NCI-H146 (cell line): ENCODE data around the gene HDAC9.

Experiments
- DNase-seq: peaks from one replicate; lab custom pipeline; 2025; lab: John Stamatoyannopoulos, UW

The HDAC9 gene

DNA sequence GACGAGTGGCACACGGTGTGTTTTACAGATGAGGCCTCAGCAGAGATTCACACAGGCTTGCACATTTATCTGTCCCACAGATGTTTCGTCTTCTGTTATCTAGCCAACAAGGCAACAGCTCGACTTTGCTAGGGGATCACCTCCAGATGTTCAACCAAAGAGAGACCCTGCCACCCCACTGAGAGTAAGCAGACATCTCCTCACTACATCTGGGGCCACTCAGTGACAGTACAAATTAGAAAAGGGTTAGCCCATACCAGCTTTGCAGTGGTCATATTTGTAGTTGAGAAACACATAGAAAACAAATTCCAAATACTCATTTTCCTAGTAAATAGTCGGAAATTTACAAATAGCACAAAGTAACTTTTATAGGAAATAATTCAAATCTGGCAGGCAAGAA is 164.2 kb downstream of the HDAC9 start:
- no peak for DNase-seq

GRCh38 chr7:18663321-18663720 is 167.8 kb downstream of the HDAC9 start:
- DNase-seq, result no peak

DNA sequence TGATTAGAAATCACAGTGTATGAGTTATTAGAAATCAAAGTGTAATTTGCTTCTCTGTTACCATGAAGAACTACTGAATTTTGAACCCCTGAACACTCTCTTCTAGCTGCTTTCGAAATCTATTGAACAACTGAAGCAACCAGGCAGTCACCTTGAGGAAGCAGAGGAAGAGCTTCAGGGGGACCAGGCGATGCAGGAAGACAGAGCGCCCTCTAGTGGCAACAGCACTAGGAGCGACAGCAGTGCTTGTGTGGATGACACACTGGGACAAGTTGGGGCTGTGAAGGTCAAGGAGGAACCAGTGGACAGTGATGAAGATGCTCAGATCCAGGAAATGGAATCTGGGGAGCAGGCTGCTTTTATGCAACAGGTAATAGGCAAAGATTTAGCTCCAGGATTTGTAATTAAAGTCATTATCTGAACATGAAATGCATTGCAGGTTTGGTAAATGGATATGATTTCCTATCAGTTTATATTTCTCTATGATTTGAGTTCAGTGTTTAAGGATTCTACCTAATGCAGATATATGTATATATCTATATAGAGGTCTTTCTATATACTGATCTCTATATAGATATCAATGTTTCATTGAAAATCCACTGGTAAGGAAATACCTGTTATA is 170.7 kb downstream of the HDAC9 start:
- peak; percentile 62 for DNase-seq

DNA sequence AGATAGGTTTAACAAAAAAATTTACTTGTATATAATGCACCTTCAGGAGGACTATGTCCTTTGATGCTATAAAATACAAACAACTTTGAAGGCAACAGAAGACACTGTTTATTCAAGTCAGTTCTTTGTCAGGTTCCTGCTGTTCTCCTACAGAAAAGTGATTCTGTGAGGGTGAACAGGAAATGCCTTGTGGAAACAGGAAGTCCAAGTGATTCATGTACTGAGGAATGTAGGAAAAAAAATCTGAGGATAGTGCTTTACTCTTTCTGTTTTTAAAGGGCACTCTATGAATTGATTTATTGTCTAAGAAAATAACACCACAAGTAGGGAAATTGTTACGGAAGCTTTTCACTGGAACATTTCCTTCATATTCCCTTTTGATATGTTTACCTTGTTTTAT is 171.9 kb downstream of the HDAC9 start:
- DNase-seq, result no peak

DNA sequence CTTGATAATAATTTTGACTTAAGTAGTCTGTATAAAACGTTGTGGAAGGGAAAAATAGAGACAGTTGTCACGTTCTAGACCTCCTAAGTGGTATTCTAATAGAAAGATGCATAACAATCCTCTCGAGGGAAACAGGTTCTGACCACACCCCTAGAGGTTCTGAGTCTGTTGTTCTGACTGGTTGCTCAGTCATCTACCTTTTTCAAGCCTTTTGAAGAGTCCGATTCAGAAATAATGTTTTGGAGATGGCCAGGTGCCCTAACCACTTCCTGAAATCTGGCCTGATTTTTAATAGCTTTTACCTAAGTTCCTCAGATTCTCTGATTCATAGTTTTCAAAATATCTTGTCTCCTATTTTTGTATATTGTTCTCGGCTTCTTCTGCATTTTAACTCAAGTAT is 175.6 kb downstream of the HDAC9 start:
- DNase-seq, result no peak

DNA sequence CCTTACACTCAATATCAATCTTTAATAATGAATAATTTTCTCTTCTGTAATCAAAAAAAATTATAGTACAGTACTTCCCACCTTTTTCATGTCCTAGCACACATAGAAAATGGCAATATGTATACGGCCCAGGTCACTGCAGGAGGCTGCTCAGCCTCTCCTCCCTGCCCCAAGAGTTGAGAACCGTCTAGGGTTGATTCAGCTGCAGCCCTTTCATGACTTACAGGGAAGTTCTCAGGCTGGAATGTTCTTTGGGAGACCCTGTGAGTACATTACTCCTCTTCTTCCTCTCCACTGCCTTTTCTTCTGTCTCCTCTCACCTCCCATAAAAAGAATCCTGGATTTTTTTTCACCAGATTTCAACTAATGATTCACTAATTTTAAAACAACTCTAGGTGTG is 180.0 kb downstream of the HDAC9 start:
- DNase-seq, result no peak

DNA sequence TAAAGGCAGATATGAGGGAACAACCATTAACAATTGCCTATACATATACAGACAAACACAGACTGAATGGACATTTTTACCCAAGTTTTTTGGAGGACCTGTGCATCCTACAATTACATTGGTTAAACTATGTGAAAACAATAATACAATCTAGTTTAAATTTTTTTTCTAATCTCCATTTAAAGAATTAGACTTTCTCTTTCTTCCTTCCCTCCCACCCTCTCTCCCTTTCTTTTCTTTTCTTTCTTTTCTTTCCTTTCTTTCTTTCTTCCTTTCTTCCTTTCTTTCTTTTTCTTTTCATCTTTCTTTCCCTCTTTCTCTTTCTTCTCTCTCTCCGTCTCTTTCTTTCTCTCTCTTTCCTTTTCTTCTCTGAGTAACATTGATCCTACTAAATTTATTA is 183.7 kb downstream of the HDAC9 start:
- no peak for DNase-seq

- DNase-seq, result no peak
Measured at GRCh38 chr7:18680576-18680975, 185.0 kb downstream of the HDAC9 start.

- DNase-seq, result no peak
Measured at GRCh38 chr7:18684916-18685315, 189.4 kb downstream of the HDAC9 start.

DNA sequence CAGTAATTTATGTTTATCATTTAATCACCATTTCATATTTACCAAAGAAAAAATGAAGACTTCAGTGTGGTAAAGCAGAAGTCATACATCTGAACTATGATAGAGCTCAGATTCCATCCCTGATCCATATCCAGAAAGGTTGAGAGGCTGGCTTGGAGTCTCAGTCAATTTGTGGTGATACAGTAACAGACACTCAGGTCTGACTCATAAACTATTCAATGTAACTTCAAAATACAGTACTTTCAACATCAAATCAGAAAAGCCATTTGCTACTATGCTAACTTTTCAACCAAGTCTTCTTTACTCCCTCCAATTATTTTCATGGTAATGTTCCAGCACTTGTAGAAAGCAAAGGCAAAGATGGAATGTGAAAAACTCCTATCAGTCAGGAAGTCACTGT is 190.4 kb downstream of the HDAC9 start:
- DNase-seq, result no peak

GRCh38 chr7:18689551-18689950 is 194.0 kb downstream of the HDAC9 start:
- no peak for DNase-seq

DNA sequence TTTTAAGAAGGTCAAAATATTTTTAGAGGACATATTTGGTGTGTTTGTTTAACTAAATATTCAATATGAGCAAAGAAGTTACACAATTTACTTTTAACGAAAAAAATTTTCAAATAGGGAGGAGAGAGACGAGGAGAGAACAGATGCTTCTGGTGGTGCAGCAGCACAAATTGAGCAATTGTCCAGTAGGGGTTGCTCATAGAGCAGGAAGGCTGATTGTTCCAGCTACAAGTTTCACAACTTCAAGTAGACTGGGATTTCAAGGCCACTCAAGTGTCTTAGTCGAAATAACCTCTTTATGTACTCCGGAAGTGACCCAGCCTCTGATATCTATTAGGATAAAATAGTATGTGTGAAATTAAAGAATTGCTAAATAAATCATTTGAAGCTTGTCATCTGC is 197.9 kb downstream of the HDAC9 start:
- DNase-seq, result no peak

- DNase-seq, result no peak
Measured at GRCh38 chr7:18693816-18694215, 198.3 kb downstream of the HDAC9 start.

DNA sequence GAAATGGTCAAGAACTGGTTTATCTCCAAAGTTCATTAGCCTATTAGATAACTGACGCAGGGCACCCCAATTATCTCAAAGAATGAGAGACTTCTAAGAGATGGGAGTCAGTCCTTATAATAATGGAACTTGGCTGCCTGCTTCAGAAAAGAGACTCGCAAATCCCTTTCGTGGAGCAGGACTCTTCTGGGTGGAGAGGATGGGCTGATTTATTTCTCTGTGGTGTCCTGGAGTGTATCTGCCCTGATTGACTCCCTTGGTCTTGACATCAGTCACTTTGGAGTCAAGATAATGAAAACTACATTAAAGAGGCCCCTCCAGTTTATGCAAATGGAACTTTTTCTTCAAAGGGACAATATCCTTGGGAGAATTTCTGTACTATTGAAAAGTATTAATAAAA is 198.9 kb downstream of the HDAC9 start:
- no peak for DNase-seq

GRCh38 chr7:18694911-18695310 is 199.4 kb downstream of the HDAC9 start:
- no peak for DNase-seq

GRCh38 chr7:18698258-18698734 is 202.7 kb downstream of the HDAC9 start:
- DNase-seq, result no peak

- no peak for DNase-seq
Measured at GRCh38 chr7:18700147-18700546, 204.6 kb downstream of the HDAC9 start.

DNA sequence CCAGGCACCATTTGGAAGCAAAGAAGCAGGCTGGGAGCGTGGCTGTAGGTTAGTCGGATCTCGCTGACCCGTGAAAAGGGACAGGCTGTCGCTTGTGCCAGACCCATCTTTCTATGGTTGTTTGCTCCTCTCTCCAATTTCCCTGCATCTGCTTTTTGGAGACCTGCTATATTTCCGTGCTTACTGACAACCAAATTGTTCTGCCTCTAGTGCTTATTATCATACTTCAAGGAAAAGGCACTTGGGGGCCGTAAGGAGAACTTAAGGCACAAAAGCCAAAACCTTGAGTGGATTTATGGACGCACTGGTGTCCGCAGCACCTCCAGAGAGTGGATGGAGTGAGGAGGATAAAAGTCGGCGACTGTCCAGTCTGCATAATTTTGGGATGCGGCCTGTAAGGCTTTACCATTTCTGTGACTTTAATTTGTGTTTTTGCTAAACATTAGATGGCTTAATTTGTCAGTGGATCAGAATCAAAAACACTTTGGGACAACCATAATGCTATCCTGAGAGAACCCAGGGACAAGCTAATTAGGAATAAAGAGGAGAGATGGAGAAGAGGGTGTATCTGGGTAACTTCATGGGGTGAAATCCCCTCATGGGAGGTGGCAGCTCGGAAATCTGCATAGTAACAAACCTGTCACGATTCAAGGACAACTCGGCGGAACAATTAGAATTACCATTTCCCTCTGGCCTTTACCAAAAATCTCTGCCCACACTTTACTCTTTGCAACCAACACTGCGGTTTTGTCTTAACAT is 206.7 kb downstream of the HDAC9 start:
- no peak for DNase-seq

- no peak for DNase-seq
Measured at GRCh38 chr7:18703685-18704084, 208.1 kb downstream of the HDAC9 start.

- DNase-seq, result no peak
Measured at GRCh38 chr7:18706670-18707069, 211.1 kb downstream of the HDAC9 start.

- peak; percentile 11 for DNase-seq
Measured at GRCh38 chr7:18708204-18708603, 212.7 kb downstream of the HDAC9 start.

DNA sequence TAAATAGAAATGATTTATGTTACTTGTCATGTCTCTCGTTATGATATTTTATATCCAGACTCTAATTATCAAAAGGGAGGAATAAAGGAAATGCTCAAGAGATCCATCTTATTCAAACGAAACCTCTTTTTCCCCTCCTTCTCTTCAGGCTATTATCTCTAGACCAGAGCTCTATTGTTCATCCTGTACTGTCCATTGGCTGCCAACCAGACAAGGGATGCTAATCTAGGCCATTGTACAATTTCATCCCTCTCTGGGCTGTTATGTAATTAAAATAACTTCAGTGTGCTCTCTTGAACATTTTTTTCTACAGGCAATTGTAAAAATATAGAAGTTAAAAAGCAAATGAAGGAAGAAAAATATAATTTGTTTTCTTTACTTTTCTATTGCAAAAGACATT is 220.4 kb downstream of the HDAC9 start:
- DNase-seq, result no peak

GRCh38 chr7:18721429-18721828 is 225.9 kb downstream of the HDAC9 start:
- DNase-seq, result no peak

DNA sequence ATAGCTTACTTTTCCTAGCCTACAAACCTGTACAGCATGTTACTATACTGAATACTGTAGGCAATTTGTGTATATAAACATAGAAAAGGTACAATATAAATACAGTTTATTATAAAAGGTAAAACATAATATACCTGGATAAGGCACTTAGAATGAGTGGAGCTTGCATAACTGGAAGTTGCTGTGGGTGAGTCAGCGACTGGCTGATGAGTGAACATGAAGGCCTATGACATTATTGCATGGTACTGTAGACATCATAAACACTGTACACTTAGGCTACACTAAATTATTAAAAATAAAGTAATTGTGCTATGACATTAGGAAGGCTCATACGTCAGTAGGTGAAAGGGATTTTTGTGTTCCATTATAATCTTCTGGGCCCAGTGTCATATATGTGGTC is 228.8 kb downstream of the HDAC9 start:
- no peak for DNase-seq
